A549 (cell line): Measurements from ENCODE around the gene SIK2. TPM values are rescaled to one million over a fixed set of nuclear protein-coding genes. Genes with fewer than 3 reads are reported as not detected.

Experiments
- ATAC-seq, 2 experiments: fragments of 200-7000 bp in 1 of 2; fragments of >200 bp in 1 of 2; cut with Nextera tagmentation in 1 of 2; cut with Tn5 transposase in 1 of 2; 3 replicates each; pipeline versions ENCODE4 v1.8.0 to v1.9.1; 2018 to 2020; ENCODE audit warnings: mild to moderate bottlenecking in 1 of 2, moderate library complexity in 1 of 2
- CTCF ChIA-PET: fragments of 300-600 bp; sonication (Branson Sonifier 250); formaldehyde crosslinking; extraction: SDS; loops from one replicate; lab custom pipeline; 2021; ENCODE audit warnings: antibody characterized with exemption, inconsistent platforms; lab: Yijun Ruan, JAX
- POLR2A ChIA-PET: fragments of 350-600 bp; formaldehyde crosslinking; extraction: SDS; loops from one replicate; lab custom pipeline; 2021; ENCODE audit warnings: antibody characterized with exemption, inconsistent platforms; lab: Yijun Ruan, JAX
- DNase-seq, 2 experiments: peaks; one replicate each; pipeline versions ENCODE4 v3.0.0 to v3.0.0-alpha.2; 2011 to 2016; ENCODE audit warnings: low read depth in 1 of 2, low spot score in 1 of 2
- FAIRE-seq: peaks from 2 replicates; lab custom pipeline; 2011; peaks lifted over from hg19 to GRCh38; lab: Jason Lieb, UNC
- H3K27ac ChIP-seq, 2 experiments: fragments of >200 bp; sonication (Bioruptor Twin); formaldehyde crosslinking; 3 replicates each; pipeline ENCODE4 v1.5.1; 2016 to 2017
- H3K4me1 ChIP-seq: fragments of >200 bp; sonication (Bioruptor Twin); formaldehyde crosslinking; 3 replicates; pipeline ENCODE4 v1.6.1; 2016
- H3K4me2 ChIP-seq: fragments of >200 bp; sonication (Bioruptor Twin); formaldehyde crosslinking; 3 replicates; pipeline ENCODE4 v1.6.1; 2016
- H3K4me3 ChIP-seq: fragments of >200 bp; sonication (Bioruptor Twin); formaldehyde crosslinking; 3 replicates; pipeline ENCODE4 v1.5.1; 2016
- H3K9me3 ChIP-seq: fragments of >200 bp; sonication (Bioruptor Twin); formaldehyde crosslinking; 3 replicates; pipeline ENCODE4 v1.6.1; 2016
- BHLHE40 ChIP-seq: IDR thresholded peaks from 2 replicates; pipeline ENCODE4 v1.6.1; 2012; ENCODE audit warnings: low read depth, low read length, inconsistent platforms
- EHF ChIP-seq: fragments of 250-450 bp; sonication (Bioruptor Pico); IDR thresholded peaks from 2 replicates; pipeline ENCODE4 v1.5.0; 2020; ENCODE audit warnings: mild to moderate bottlenecking
- EP300 ChIP-seq, 2 experiments: fragments of >200 bp; sonication (Bioruptor Twin); formaldehyde crosslinking; IDR thresholded peaks; 2 replicates in 1 of 2; 3 replicates in 1 of 2; pipeline ENCODE4 v1.6.1; 2016 to 2017
- ESRRA ChIP-seq: fragments of 150-350 bp; IDR thresholded peaks from 2 replicates; pipeline ENCODE4 v1.6.1; 2014; ENCODE audit warnings: mild to moderate bottlenecking, low read length, borderline replicate concordance
- FOSB ChIP-seq: fragments of 250-450 bp; sonication (Bioruptor Pico); IDR thresholded peaks from 2 replicates; pipeline ENCODE4 v1.5.0; 2020; ENCODE audit warnings: mild to moderate bottlenecking, moderate library complexity
- FOSL2 ChIP-seq, 2 experiments: fragments of 450-650 bp in 1 of 2; fragments of >200 bp in 1 of 2; sonication (Bioruptor Twin) in 1 of 2; formaldehyde crosslinking; IDR thresholded peaks; 2 replicates each; pipeline versions ENCODE4 v1.5.0 to v1.6.1; 2016 to 2020; ENCODE audit warnings: mild to moderate bottlenecking in 1 of 2, moderate library complexity in 1 of 2
- FOXS1 ChIP-seq: fragments of 250-450 bp; sonication (Bioruptor Pico); IDR thresholded peaks from 2 replicates; pipeline ENCODE4 v1.5.0; 2020; ENCODE audit warnings: mild to moderate bottlenecking, moderate library complexity
- HEYL ChIP-seq: fragments of 250-450 bp; sonication (Bioruptor Pico); IDR thresholded peaks from 2 replicates; pipeline ENCODE4 v1.8.0; 2021; ENCODE audit warnings: mild to moderate bottlenecking, moderate library complexity
- HOXB13 ChIP-seq: fragments of 250-450 bp; sonication (Bioruptor Pico); IDR thresholded peaks from 2 replicates; pipeline ENCODE4 v1.5.0; 2020; ENCODE audit warnings: low read depth, mild to moderate bottlenecking, moderate library complexity
- HOXB5 ChIP-seq: fragments of 250-450 bp; sonication (Bioruptor Pico); IDR thresholded peaks from 2 replicates; pipeline ENCODE4 v1.5.0; 2020; ENCODE audit warnings: mild to moderate bottlenecking, moderate library complexity
- JUNB ChIP-seq: fragments of >200 bp; sonication (Bioruptor Twin); formaldehyde crosslinking; IDR thresholded peaks from 2 replicates; pipeline ENCODE4 v1.6.1; 2016
- KDM1A ChIP-seq: fragments of 200-600 bp; sonication (generic); IDR thresholded peaks from 2 replicates; pipeline ENCODE4 v1.6.1; 2016; ENCODE audit warnings: low read depth, mild to moderate bottlenecking
- MAFK ChIP-seq: fragments of 450-650 bp; IDR thresholded peaks from 2 replicates; pipeline ENCODE4 v1.6.1; 2014; ENCODE audit not compliant: partially characterized antibody
- NFE2L2 ChIP-seq: fragments of 150-350 bp; conservative IDR thresholded peaks from 2 replicates; pipeline ENCODE4 v1.6.1; 2014; ENCODE audit warnings: low read length
- PHF8 ChIP-seq: fragments of 200-600 bp; sonication (generic); IDR thresholded peaks from 2 replicates; pipeline ENCODE4 v1.6.1; 2016; ENCODE audit warnings: low read depth, mild to moderate bottlenecking, antibody characterized with exemption, moderate library complexity, borderline replicate concordance
- POLR2AphosphoS2 ChIP-seq: conservative IDR thresholded peaks from 2 replicates; pipeline ENCODE4 v1.6.1; 2012; ENCODE audit warnings: low read length, improper control_type of control experiment, inconsistent platforms
- RAD21 ChIP-seq, 2 experiments: fragments of >200 bp in 1 of 2; sonication (Bioruptor Twin) in 1 of 2; formaldehyde crosslinking in 1 of 2; IDR thresholded peaks in 1 of 2; conservative IDR thresholded peaks in 1 of 2; 2 replicates in 1 of 2; 3 replicates in 1 of 2; pipeline ENCODE4 v1.6.1; 2012 to 2018; ENCODE audit warnings: inconsistent platforms in 1 of 2
- RFX5 ChIP-seq: fragments of 450-650 bp; IDR thresholded peaks from 2 replicates; pipeline ENCODE4 v1.7.1; 2014; ENCODE audit warnings: antibody characterized with exemption, mild to moderate bottlenecking, moderate library complexity
- SREBF2 ChIP-seq: fragments of 450-650 bp; IDR thresholded peaks from 2 replicates; pipeline ENCODE4 v1.6.1; 2014; ENCODE audit warnings: mild to moderate bottlenecking, moderate library complexity
- TP53 ChIP-seq: fragments of 250-450 bp; sonication (Bioruptor Pico); IDR thresholded peaks from 2 replicates; pipeline ENCODE4 v1.5.0; 2021; ENCODE audit warnings: mild to moderate bottlenecking, moderate library complexity
- ZC3H11A ChIP-seq: fragments of 450-650 bp; IDR thresholded peaks from 2 replicates; pipeline ENCODE4 v1.6.1; 2014; ENCODE audit warnings: antibody characterized with exemption, mild to moderate bottlenecking
- ZNF302 ChIP-seq: fragments of 250-450 bp; sonication (Bioruptor Pico); IDR thresholded peaks from 2 replicates; pipeline ENCODE4 v1.9.0; 2021; ENCODE audit warnings: inconsistent platforms, mild to moderate bottlenecking, moderate library complexity
- WGBS: methylation state at CpG from one replicate; pipeline ENCODE4 v1.1.6; 2017; ENCODE audit errors: missing lambda C conversion rate; 5-methylcytosine and 5-hydroxymethylcytosine counted together
- polyA plus RNA-seq, 4 experiments: library from polyadenylated mRNA; depleted of rRNA in 3 of 4; stranded (reverse); fragments of >200 nt; fragmentation: RNase III in 1 of 4; extraction: RNeasy Plus Mini Kit Qiagen cat#74134 plus additional on column Dnase treatment in 1 of 4; gene quantifications; 2 replicates in 3 of 4; 3 replicates in 1 of 4; pipeline ENCODE4 v1.2.3, GENCODE V29; 2011 to 2017
- TF ChIP-seq, protein P1 (sequence below): fragments of 250-450 bp; sonication (Bioruptor Pico); IDR thresholded peaks from 2 replicates; pipeline ENCODE4 v1.5.0; 2020; ENCODE audit warnings: low read depth, mild to moderate bottlenecking, moderate library complexity
- TF ChIP-seq, protein P2 (sequence below): IDR thresholded peaks from 2 replicates; pipeline ENCODE4 v1.6.1; 2012
- TF ChIP-seq, protein P3 (sequence below): IDR thresholded peaks from 2 replicates; pipeline ENCODE4 v1.6.1; 2012
- TF ChIP-seq, protein P4 (sequence below): fragments of >200 bp; sonication (Bioruptor Twin); formaldehyde crosslinking; IDR thresholded peaks from 3 replicates; pipeline ENCODE4 v1.5.1; 2016
- TF ChIP-seq, protein P5 (sequence below): fragments of 450-650 bp; IDR thresholded peaks from 2 replicates; pipeline ENCODE4 v1.6.1; 2014; ENCODE audit warnings: antibody characterized with exemption
- TF ChIP-seq, protein P6 (sequence below): IDR thresholded peaks from 2 replicates; pipeline ENCODE4 v1.6.1; 2012; ENCODE audit warnings: low read depth, borderline replicate concordance

Gene SIK2
- polyA plus RNA-seq, 2 of the 4 experiments (the other 2 are of a cell fraction): 4.5 to 9.0 TPM

DNA sequence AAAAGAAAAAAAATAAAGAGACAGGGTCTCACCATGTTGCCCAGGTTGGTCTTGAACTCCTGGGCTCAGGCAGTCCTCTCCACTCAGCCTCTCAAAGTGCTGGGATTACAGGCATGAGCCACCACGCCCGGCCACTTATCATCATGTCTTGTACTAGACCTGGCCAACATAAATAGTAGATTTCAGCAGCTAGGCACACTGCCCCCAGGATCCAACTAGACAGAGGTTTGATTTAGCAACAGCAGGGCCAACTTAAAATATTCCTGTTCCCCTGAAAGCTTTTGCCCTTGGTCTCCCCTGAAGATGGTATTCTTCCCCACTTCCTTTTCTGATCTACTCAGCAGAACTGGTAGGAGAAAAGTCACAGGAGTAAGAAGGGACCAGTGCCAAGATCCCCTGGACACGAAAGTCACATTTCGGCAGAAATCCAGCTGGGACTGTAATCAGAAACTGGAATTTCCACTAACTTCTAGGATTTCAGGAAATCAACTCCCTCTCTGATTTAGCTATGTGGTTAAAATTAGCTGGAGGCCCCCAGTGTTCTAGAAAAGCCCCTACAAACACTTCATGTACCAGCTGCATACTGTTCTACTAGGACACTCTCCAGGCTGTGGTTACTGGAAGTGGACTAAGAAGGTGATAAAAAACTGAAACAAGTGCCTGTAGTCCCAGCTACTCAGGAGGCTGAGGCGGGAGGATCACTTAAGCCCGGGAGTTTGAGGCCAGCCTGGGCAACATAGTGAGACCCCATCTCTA is 172.9 kb downstream of the SIK2 start:
- TF ChIP-seq FOXS1 (CRISPR knock-in tag): no peak
- no peak for TF ChIP-seq HOXB13 (CRISPR knock-in tag)
- TF ChIP-seq, protein P1, sequence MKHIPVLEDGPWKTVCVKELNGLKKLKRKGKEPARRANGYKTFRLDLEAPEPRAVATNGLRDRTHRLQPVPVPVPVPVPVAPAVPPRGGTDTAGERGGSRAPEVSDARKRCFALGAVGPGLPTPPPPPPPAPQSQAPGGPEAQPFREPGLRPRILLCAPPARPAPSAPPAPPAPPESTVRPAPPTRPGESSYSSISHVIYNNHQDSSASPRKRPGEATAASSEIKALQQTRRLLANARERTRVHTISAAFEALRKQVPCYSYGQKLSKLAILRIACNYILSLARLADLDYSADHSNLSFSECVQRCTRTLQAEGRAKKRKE (CRISPR knock-in tag): no peak
- TF ChIP-seq BHLHE40: no peak
- no peak for TF ChIP-seq HOXB5
- no peak for TF ChIP-seq EP300 (IDR thresholded peaks at IDR 0.05)
- TF ChIP-seq, protein P2, sequence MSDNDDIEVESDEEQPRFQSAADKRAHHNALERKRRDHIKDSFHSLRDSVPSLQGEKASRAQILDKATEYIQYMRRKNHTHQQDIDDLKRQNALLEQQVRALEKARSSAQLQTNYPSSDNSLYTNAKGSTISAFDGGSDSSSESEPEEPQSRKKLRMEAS: no peak
- TF ChIP-seq FOSB (CRISPR knock-in tag): no peak
- no peak for TF ChIP-seq RAD21 (conservative IDR thresholded peaks at IDR 0.05 in 1 of 2, IDR thresholded peaks at IDR 0.05 in 1 of 2)
- TF ChIP-seq EHF (CRISPR knock-in tag): no peak
- TF ChIP-seq, protein P3, sequence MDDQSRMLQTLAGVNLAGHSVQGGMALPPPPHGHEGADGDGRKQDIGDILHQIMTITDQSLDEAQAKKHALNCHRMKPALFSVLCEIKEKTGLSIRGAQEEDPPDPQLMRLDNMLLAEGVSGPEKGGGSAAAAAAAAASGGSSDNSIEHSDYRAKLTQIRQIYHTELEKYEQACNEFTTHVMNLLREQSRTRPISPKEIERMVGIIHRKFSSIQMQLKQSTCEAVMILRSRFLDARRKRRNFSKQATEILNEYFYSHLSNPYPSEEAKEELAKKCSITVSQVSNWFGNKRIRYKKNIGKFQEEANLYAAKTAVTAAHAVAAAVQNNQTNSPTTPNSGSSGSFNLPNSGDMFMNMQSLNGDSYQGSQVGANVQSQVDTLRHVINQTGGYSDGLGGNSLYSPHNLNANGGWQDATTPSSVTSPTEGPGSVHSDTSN: no peak
- no peak for TF ChIP-seq NFE2L2
- TF ChIP-seq ZC3H11A: no peak
- no peak for TF ChIP-seq TP53
- TF ChIP-seq POLR2AphosphoS2: no peak
- no peak for TF ChIP-seq HEYL (CRISPR knock-in tag)
- no peak for TF ChIP-seq SREBF2
- TF ChIP-seq RFX5: no peak
- 86% methylated on average over 6 of the region's 6 CpGs for WGBS
- H3K4me1 ChIP-seq: no peaks in the 10 kb centered on the region
- H3K4me2 ChIP-seq: no peak overlapping the region
- no peak overlapping the region for H3K27ac ChIP-seq
- FAIRE-seq: no peak
- H3K4me3 ChIP-seq: no peak overlapping the region
- H3K9me3 ChIP-seq: no peaks in the 10 kb centered on the region
- ChIA-PET CTCF (interaction anchor here (1.6 to 6.3 kb wide), 5 partner anchors 13 to 187 kb away, joined by 4 to 59 read pairs (median 27); partner anchors contain the start of gene SIK2), POLR2A (no interaction called here)
- DNase-seq: no peak
- ATAC-seq: no peak

DNA sequence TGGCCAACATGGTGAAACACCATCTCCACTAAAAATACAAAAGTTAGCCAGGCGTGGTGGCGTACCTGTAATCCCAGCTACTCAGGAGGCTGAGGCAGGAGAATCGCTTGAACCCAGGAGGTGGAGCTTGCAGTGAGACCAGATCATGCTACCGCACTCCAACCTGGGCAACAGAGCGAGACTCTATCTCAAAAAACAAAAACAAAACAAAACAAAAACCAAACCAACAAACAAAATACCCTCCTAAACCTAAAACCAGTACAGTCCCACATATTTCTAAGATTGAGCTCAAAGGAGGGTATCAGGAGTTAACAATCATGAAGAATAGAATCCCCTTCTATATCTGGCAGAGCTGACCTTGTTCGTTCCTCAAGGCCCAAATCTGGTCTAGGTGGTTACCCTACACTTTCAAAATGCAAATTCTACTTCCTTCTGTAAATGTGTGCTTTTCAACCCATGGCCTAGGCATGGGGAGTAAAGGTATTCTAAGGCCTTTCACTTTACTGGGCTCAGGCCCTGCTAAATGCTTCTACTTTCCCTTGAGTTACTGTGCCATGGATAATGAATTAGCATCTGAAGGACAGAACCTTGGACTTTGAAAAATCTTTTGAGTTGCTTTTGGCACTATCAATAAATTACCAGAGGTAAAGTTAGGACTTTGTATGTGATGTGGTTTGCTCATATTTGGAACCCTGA is 174.3 kb downstream of the SIK2 start:
- WGBS: 83% methylated on average over 6 of the region's 6 CpGs

More for the DNA sequence above, 174.3 kb downstream of the SIK2 start:
- FAIRE-seq (no peak), DNase-seq (no peak), ATAC-seq (no peak; a peak in 2 of 6 replicates)
- Histone ChIP-seq H3K4me2 (no peak overlapping the region), H3K9me3 (no peaks in the 10 kb centered on the region), H3K27ac (no peak overlapping the region), H3K4me3 (no peak overlapping the region), H3K4me1 (no peaks in the 10 kb centered on the region)
- TF ChIP-seq NFE2L2 (no peak), ZNF302 (no peak), PHF8 (no peak), BHLHE40 (no peak), MAFK (no peak), KDM1A (no peak), JUNB (no peak), FOSB (CRISPR knock-in tag) (no peak), HEYL (CRISPR knock-in tag) (no peak), FOSL2 (IDR thresholded peaks at IDR 0.05) (no peak), FOSL2 (CRISPR knock-in tag; IDR thresholded peaks at IDR 0.05) (no peak), EP300 (IDR thresholded peaks at IDR 0.05) (no peak), ESRRA (no peak)
- TF ChIP-seq, protein P4, sequence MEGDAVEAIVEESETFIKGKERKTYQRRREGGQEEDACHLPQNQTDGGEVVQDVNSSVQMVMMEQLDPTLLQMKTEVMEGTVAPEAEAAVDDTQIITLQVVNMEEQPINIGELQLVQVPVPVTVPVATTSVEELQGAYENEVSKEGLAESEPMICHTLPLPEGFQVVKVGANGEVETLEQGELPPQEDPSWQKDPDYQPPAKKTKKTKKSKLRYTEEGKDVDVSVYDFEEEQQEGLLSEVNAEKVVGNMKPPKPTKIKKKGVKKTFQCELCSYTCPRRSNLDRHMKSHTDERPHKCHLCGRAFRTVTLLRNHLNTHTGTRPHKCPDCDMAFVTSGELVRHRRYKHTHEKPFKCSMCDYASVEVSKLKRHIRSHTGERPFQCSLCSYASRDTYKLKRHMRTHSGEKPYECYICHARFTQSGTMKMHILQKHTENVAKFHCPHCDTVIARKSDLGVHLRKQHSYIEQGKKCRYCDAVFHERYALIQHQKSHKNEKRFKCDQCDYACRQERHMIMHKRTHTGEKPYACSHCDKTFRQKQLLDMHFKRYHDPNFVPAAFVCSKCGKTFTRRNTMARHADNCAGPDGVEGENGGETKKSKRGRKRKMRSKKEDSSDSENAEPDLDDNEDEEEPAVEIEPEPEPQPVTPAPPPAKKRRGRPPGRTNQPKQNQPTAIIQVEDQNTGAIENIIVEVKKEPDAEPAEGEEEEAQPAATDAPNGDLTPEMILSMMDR: no peak
- TF ChIP-seq, protein P5, sequence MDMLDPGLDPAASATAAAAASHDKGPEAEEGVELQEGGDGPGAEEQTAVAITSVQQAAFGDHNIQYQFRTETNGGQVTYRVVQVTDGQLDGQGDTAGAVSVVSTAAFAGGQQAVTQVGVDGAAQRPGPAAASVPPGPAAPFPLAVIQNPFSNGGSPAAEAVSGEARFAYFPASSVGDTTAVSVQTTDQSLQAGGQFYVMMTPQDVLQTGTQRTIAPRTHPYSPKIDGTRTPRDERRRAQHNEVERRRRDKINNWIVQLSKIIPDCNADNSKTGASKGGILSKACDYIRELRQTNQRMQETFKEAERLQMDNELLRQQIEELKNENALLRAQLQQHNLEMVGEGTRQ: no peak
- TF ChIP-seq, protein P1 (CRISPR knock-in tag): no peak
- TF ChIP-seq, protein P6, sequence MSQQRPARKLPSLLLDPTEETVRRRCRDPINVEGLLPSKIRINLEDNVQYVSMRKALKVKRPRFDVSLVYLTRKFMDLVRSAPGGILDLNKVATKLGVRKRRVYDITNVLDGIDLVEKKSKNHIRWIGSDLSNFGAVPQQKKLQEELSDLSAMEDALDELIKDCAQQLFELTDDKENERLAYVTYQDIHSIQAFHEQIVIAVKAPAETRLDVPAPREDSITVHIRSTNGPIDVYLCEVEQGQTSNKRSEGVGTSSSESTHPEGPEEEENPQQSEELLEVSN: no peak
- CTCF ChIA-PET: interaction anchor here (0.7 to 6.3 kb wide), 33 partner anchors 9 to 318 kb away, joined by 3 to 59 read pairs (median 4); partner anchors contain the start of genes PPP2R1B and SIK2
- POLR2A ChIA-PET: no interaction called here
